SK-N-MC (cell line): ENCODE data around the gene RPS16.

Experiments used
- EZH2 ChIP-seq: fragments of 200-600 bp; sonication (generic); IDR thresholded peaks from one replicate; pipeline ENCODE4 v1.6.1; 2017; ENCODE audit warnings: antibody characterized with exemption
- FOXP2 ChIP-seq: optimal IDR thresholded peaks from 2 replicates; pipeline ENCODE3; 2011; ENCODE audit warnings: mild to moderate bottlenecking, moderate library complexity; ENCODE audit not compliant: insufficient read depth; ENCODE audit errors: extremely low read length, control extremely low read depth
- POLR2AphosphoS5 ChIP-seq: IDR thresholded peaks from 2 replicates; pipeline ENCODE4 v1.6.1; 2012; ENCODE audit warnings: mild to moderate bottlenecking, low read depth, low read length, borderline replicate concordance

DNA sequence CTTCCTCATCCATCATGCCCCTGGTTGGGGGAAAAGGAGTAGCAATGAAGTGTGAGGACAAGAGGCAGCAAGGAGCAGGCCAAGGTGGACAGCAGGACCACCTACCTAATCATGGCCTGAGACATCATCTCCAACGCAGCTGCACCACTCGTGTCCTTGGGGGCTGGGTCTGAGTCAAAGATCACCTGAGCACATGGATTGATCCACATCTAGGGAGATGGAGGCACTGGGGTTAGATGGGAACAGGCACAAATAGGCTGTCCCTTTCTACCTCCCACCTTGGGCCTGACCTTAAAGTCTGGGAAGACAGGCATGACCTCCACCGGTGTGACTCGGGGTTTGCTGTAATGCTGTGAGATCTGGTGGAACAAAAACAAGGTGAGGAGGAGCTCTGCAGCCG, 47.1 kb downstream of the RPS16 start:
- TF ChIP-seq POLR2AphosphoS5 = no peak
- TF ChIP-seq EZH2 = no peak
- TF ChIP-seq FOXP2 = no peak
